Measurements from ENCODE around the gene SF3B3. TPM values are rescaled to one million over a fixed set of nuclear protein-coding genes. Genes with fewer than 3 reads are reported as not detected.

SF3B3 gene
- total RNA-seq, 1 experiment from 2014 or later = 475 TPM

GRCh38 chr16:70578035-70578434, 54.4 kb downstream of the SF3B3 start:
- ATAC-seq = no peak
- CTCF ChIA-PET = no interaction called here
- POLR2A ChIA-PET = interaction anchor here (0.6 kb wide), 1 partner anchor 186 kb away, joined by 3 read pairs; no protein-coding TSS in a partner anchor
- peak overlapping the region; percentile 65; the same call in 1 of the 2 replicates for H3K27ac Mint-ChIP-seq
- no peaks in the 10 kb centered on the region for H3K9me3 Mint-ChIP-seq
- H3K27me3 Mint-ChIP-seq (ENCODE audit: low read depth) = peaks cover 4% of the 10 kb centered on the region; the same call in 1 of the 2 replicates
- no peak overlapping the region for H3K4me3 Mint-ChIP-seq
- TF ChIP-seq JUN (CRISPR knock-in tag; IDR thresholded peaks at IDR 0.05) (no peak), ZNF532 (CRISPR knock-in tag; IDR thresholded peaks at IDR 0.05; ENCODE audit: borderline replicate concordance) (0 out of 2 replicates have a peak, but pooled peaks have one; percentile 46), TEAD4 (CRISPR knock-in tag; IDR thresholded peaks at IDR 0.05) (no peak), ZMAT4 (CRISPR knock-in tag; IDR thresholded peaks at IDR 0.05) (no peak), GABPB1 (CRISPR knock-in tag; IDR thresholded peaks at IDR 0.05) (no peak), FOXJ3 (CRISPR knock-in tag; IDR thresholded peaks at IDR 0.05; ENCODE audit: borderline replicate concordance) (no peak), ATF3 (CRISPR knock-in tag; conservative IDR thresholded peaks at IDR 0.05) (no peak), SP1 (CRISPR knock-in tag; conservative IDR thresholded peaks at IDR 0.05) (no peak), CREM (CRISPR knock-in tag; IDR thresholded peaks at IDR 0.05) (no peak)
- H3K36me3 Mint-ChIP-seq = peaks cover 14% of the 10 kb centered on the region
- no peak for DNase-seq (ENCODE audit: low spot score)
- H3K4me1 Mint-ChIP-seq = peaks cover 14% of the 10 kb centered on the region

- Mint-ChIP-seq H3K4me3 (no peak overlapping the region), H3K27ac (no peak overlapping the region), H3K36me3 (peaks cover 6% of the 10 kb centered on the region), H3K9me3 (no peaks in the 10 kb centered on the region), H3K4me1 (peaks cover 11% of the 10 kb centered on the region), H3K27me3 (ENCODE audit: low read depth) (peaks cover 4% of the 10 kb centered on the region; the same call in 1 of the 2 replicates)
- DNase-seq (ENCODE audit: low spot score) (no peak), ATAC-seq (no peak)
- TF ChIP-seq ZNF121 (CRISPR knock-in tag; IDR thresholded peaks at IDR 0.05) (peak; percentile 83), ELF4 (CRISPR knock-in tag; IDR thresholded peaks at IDR 0.05; ENCODE audit: low read depth) (no peak), CTCF (IDR thresholded peaks at IDR 0.05) (no peak), IRF1 (CRISPR knock-in tag; IDR thresholded peaks at IDR 0.05) (no peak), GABPB1 (CRISPR knock-in tag; IDR thresholded peaks at IDR 0.05) (no peak), PRDM15 (CRISPR knock-in tag; IDR thresholded peaks at IDR 0.05) (no peak), ZNF425 (CRISPR knock-in tag; conservative IDR thresholded peaks at IDR 0.05) (no peak), AFF4 (CRISPR knock-in tag; IDR thresholded peaks at IDR 0.05; ENCODE audit: borderline replicate concordance) (no peak), ZNF317 (CRISPR knock-in tag; IDR thresholded peaks at IDR 0.05; ENCODE audit: borderline replicate concordance, low read depth) (no peak)
- CTCF ChIA-PET = interaction anchor here (0.8 to 3.3 kb wide), 3 partner anchors 33 to 75 kb away, joined by 3 to 20 read pairs (median 4); no protein-coding TSS in a partner anchor
- POLR2A ChIA-PET = interaction anchor here (0.6 to 1.1 kb wide), 2 partner anchors 34 to 88 kb away, joined by 3 to 4 read pairs; no protein-coding TSS in a partner anchor
These were observed 55.6 kb downstream of the SF3B3 start for GRCh38 chr16:70579248-70579647.
